Hematopoietic multipotent progenitor cell treated with erythropoietin and hydrocortisone succinate and interleukin-3 and kit ligand, for 4 days (in vitro differentiated cells): ENCODE results near the gene BUD31.
"Not testable (repeated sequence)": the region's sequence is repeated elsewhere in the genome, so short reads cannot be mapped to it uniquely, and the experiment has no call there.

Experiments used
- DNase-seq: peaks from one replicate; pipeline ENCODE4 v3.0.0-alpha.2; 2015

BUD31 gene

GRCh38 chr7:99380823-99381663, 27.7 kb upstream of the BUD31 start:
- DNase-seq = no peak

GRCh38 chr7:99381664-99382075, 27.1 kb upstream of the BUD31 start:
- no peak for DNase-seq

- DNase-seq = no peak
Measured at GRCh38 chr7:99383203-99383602, 25.6 kb upstream of the BUD31 start.

GRCh38 chr7:99383791-99384370, 24.9 kb upstream of the BUD31 start:
- DNase-seq = no peak

- no peak for DNase-seq
Measured at GRCh38 chr7:99384523-99384922, 24.2 kb upstream of the BUD31 start.

- DNase-seq = peak; percentile 38
Measured at GRCh38 chr7:99385564-99385963, 23.2 kb upstream of the BUD31 start.

- peak; percentile 90 for DNase-seq
Measured at GRCh38 chr7:99386584-99387238, 22.1 kb upstream of the BUD31 start.

- DNase-seq = not testable (repeated sequence)
Measured at GRCh38 chr7:99387239-99387635, 21.5 kb upstream of the BUD31 start.

GRCh38 chr7:99387912-99388311, 20.9 kb upstream of the BUD31 start:
- DNase-seq = no peak

- no peak for DNase-seq
Measured at GRCh38 chr7:99389772-99390171, 19.0 kb upstream of the BUD31 start.

- peak; percentile 27 for DNase-seq
Measured at GRCh38 chr7:99390941-99391602, 17.7 kb upstream of the BUD31 start.

GRCh38 chr7:99392046-99392445, 16.7 kb upstream of the BUD31 start:
- no peak for DNase-seq

- peak; percentile 91 for DNase-seq
Measured at GRCh38 chr7:99392659-99393354, 16.0 kb upstream of the BUD31 start.

- DNase-seq = no peak
Measured at GRCh38 chr7:99393355-99394187, 15.2 kb upstream of the BUD31 start.

- no peak for DNase-seq
Measured at GRCh38 chr7:99394188-99394502, 14.6 kb upstream of the BUD31 start.

GRCh38 chr7:99395616-99396327, 13.0 kb upstream of the BUD31 start:
- peak; percentile 32 for DNase-seq

GRCh38 chr7:99396418-99397296, 12.1 kb upstream of the BUD31 start:
- DNase-seq = no peak

- no peak for DNase-seq
Measured at GRCh38 chr7:99397297-99397983, 11.3 kb upstream of the BUD31 start.

- no peak for DNase-seq
Measured at GRCh38 chr7:99398891-99399445, 9.8 kb upstream of the BUD31 start.
